GM23338 (cell line): ENCODE results near the gene UEVLD. TPM values are rescaled to one million over a fixed set of nuclear protein-coding genes. Genes with fewer than 3 reads are reported as not detected.

Experiments used
- polyA plus RNA-seq: library from polyadenylated mRNA; unstranded; fragments of >200 nt; fragmentation: Nextera tagmentation; extraction: Ambion mirVana; gene quantifications from 2 replicates; pipeline ENCODE4 v1.2.1, GENCODE V29; 2016
- total RNA-seq: library from RNA; depleted of rRNA; stranded (reverse); fragments of >200 nt; shearing (Covaris generic); gene quantifications from 2 replicates; pipeline ENCODE4 v1.2.3, GENCODE V29; 2014; rRNA removed

UEVLD gene
- total and polyA plus RNA-seq, 2 experiments from 2014 or later: 10.2 to 11.8 TPM

Other genes starting within 250 kb of the UEVLD start
- gene LDHA, start 194.2 kb downstream of the UEVLD start, total RNA-seq: 432 and 447 TPM in 2 replicates
- 428 and 467 TPM in 2 replicates for gene LDHA, start 194.2 kb downstream of the UEVLD start, polyA plus RNA-seq
- 0.24 TPM in 1 of 2 replicates, not detected in the other for gene LDHC, start 176.4 kb downstream of the UEVLD start, total RNA-seq
- gene LDHC, start 176.4 kb downstream of the UEVLD start, polyA plus RNA-seq: 0.23 TPM in 1 of 2 replicates, not detected in the other
- 0.59 TPM in 1 of 2 replicates, not detected in the other for gene LDHAL6A, start 132.9 kb downstream of the UEVLD start, total RNA-seq
- gene LDHAL6A, start 132.9 kb downstream of the UEVLD start, polyA plus RNA-seq: 0.10 and 0.16 TPM in 2 replicates
- 74.9 and 102 TPM in 2 replicates for gene TSG101, start 61.8 kb downstream of the UEVLD start, total RNA-seq
- gene TSG101, start 61.8 kb downstream of the UEVLD start, polyA plus RNA-seq: 53.7 and 59.4 TPM in 2 replicates
- gene MISFA, start 11.1 kb upstream of the UEVLD start, total RNA-seq: 1.7 TPM in 1 of 2 replicates, not detected in the other
- gene MISFA, start 11.1 kb upstream of the UEVLD start, polyA plus RNA-seq: 5.1 and 7.9 TPM in 2 replicates
- 14.1 TPM in 2 replicates for gene SPTY2D1, start 45.6 kb upstream of the UEVLD start, total RNA-seq
- 5.4 and 5.9 TPM in 2 replicates for gene SPTY2D1, start 45.6 kb upstream of the UEVLD start, polyA plus RNA-seq
- gene TMEM86A, start 110.0 kb upstream of the UEVLD start, total RNA-seq: 0.45 and 0.70 TPM in 2 replicates
- 0.91 and 0.99 TPM in 2 replicates for gene TMEM86A, start 110.0 kb upstream of the UEVLD start, polyA plus RNA-seq
- not detected in 2 replicates for gene IGSF22, start 137.5 kb upstream of the UEVLD start, total RNA-seq
- 0.37 and 0.85 TPM in 2 replicates for gene IGSF22, start 137.5 kb upstream of the UEVLD start, polyA plus RNA-seq
- 4.9 and 5.7 TPM in 2 replicates for gene PTPN5, start 203.1 kb upstream of the UEVLD start, total RNA-seq
- 3.6 and 3.7 TPM in 2 replicates for gene PTPN5, start 203.1 kb upstream of the UEVLD start, polyA plus RNA-seq